Measurements from ENCODE around the gene STYXL1.

The STYXL1 gene

DNA sequence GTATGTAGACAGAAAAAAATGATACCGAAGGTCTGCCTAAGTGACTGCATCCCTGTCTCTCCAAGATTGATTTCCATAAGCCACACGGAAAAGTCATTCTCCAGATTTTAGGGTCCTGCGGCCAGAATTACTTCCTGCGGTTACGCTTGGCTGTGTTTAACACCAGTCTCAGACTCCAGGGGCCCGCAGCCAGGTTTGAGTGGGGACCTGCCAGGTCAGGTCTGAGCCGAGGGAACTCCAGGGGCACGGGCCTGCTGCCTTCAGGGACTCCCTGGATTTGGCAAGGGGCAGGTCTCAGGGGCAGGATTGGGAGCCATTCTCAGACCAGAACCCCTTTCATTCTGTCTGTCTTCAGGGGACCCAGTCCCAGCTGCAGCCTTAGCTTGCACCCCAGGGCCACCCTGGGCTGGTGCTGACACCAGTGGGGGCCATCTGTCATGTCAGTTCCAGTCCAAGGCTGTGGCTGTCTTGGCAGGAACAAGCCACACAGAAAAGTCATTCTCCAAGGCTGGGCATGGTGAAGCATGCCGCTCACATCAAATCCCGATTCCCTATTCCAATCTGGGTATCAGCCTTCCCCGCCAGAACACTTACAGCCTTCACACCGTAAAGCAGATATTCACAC, 92.4 kb downstream of the STYXL1 start:
- no peak for DNase-seq (ENCODE audit: low read depth)

GRCh38 chr7:75953931-75954330, 93.9 kb downstream of the STYXL1 start:
- DNase-seq (ENCODE audit: low read depth), result no peak

- no peak for DNase-seq (ENCODE audit: low read depth)
Measured at GRCh38 chr7:75953431-75953830, 94.4 kb downstream of the STYXL1 start.

DNA sequence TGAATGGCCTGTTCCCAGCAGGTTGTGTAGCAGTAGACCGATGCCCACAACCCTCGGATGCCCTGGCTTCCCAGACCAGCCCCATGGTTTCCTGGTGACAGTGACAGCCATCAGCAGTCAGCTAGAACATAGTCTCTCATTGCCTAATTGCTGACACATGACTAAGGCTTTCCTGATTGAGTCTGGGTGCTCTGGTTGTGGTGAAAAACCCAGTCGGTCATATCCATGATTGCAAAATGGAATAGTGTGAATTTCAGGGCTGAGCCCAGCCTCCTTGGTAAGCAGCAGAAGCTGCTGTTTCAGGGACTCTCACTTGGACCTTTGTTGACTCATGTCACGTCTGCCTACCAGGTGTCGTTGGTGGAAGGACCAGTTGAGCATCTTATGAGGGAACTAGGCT, 96.3 kb downstream of the STYXL1 start:
- peak; percentile 62 for DNase-seq (ENCODE audit: low read depth)

- no peak for DNase-seq (ENCODE audit: low read depth)
Measured at GRCh38 chr7:75950111-75950681, 97.6 kb downstream of the STYXL1 start.

GRCh38 chr7:75948179-75948578, 99.6 kb downstream of the STYXL1 start:
- DNase-seq (ENCODE audit: low read depth), result no peak

Measured in stromal cell of bone marrow (primary cell).